GM18858 (cell line): Measurements from ENCODE around the gene TTC1.

Experiments used
- ATAC-seq: cut with Tn5 transposase; IDR thresholded peaks from one replicate; pipeline ENCODE4 v1.9.1; 2021; ENCODE audit not compliant: unreplicated experiment

Gene TTC1

GRCh38 chr5:160082614-160083500 lies 73.9 kb downstream of the TTC1 start:
- no peak for ATAC-seq

- no peak for ATAC-seq
Observed at GRCh38 chr5:160083501-160083900, 74.6 kb downstream of the TTC1 start.

GRCh38 chr5:160084144-160084543 lies 75.2 kb downstream of the TTC1 start:
- ATAC-seq, result no peak

- no peak for ATAC-seq
Observed at GRCh38 chr5:160087199-160087598, 78.3 kb downstream of the TTC1 start.

- ATAC-seq, result no peak
Observed at GRCh38 chr5:160088805-160089204, 79.9 kb downstream of the TTC1 start.

- ATAC-seq, result no peak
Observed at GRCh38 chr5:160089531-160089930, 80.6 kb downstream of the TTC1 start.

GRCh38 chr5:160090059-160090458 lies 81.1 kb downstream of the TTC1 start:
- no peak for ATAC-seq

- ATAC-seq, result peak; percentile 2
Observed at GRCh38 chr5:160092514-160092913, 83.6 kb downstream of the TTC1 start.

GRCh38 chr5:160092960-160093707 lies 84.2 kb downstream of the TTC1 start:
- peak; percentile 64 for ATAC-seq

GRCh38 chr5:160096178-160096577 lies 87.2 kb downstream of the TTC1 start:
- ATAC-seq, result no peak

GRCh38 chr5:160097991-160098390 lies 89.1 kb downstream of the TTC1 start:
- ATAC-seq, result no peak

- peak; percentile 85 for ATAC-seq
Observed at GRCh38 chr5:160105686-160106360, 96.9 kb downstream of the TTC1 start.

GRCh38 chr5:160108124-160108523 lies 99.2 kb downstream of the TTC1 start:
- ATAC-seq, result no peak
